ENCODE data around the gene PHACTR3.

Gene PHACTR3

DNA sequence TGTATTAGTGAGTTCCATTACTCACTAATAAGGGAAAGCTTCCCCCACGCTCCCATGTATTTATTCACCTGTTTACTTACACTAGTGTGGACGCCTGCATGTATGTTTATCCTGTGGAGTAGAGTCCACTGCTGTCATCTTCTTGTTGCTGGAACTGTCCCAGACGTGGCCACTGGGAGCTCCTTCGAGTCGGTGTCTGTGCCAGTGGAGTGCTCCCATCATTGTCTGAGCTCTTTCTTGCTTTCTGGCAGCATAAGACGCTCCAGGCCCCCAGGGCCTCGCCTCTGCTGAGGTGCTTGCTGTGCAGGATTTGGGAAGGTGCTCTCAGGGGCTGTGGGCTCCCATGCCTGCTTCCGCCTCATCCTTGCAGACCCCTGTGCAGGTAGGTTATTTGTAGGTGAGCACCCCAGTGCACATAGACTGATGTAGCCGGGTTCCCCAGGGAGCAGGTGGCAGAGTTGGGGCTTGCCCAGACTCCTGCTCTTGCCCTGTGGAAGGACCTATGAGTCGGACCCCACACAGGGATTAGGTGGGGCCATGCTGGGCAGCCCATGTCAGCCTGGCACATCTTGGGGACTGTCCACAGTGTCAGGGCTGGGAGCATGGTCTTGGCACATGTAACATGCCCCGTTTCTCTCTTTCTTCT lies 16.6 kb downstream of the PHACTR3 start:
- no peak for DNase-seq (ENCODE audit: low read depth)

DNA sequence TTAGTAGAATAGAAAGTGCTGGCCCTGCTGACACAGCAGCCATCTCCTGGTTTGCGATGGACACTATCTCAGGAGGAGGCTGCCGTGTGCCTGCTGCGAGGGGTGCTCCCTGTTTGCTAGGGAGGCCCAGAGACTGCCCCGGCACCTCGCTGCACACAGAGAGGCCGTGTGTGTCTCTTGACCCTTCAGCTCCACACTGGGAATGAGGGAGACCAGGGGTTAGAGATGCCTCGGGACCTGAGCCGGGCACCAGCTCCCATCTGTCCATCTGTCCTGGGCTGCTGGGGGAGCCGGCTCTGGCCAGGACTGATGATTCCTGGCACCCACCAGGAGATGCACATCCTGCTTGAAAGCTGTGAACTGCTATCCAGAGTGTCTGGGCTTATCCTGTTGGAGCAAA lies 18.2 kb downstream of the PHACTR3 start:
- no peak for DNase-seq (ENCODE audit: low read depth)

DNA sequence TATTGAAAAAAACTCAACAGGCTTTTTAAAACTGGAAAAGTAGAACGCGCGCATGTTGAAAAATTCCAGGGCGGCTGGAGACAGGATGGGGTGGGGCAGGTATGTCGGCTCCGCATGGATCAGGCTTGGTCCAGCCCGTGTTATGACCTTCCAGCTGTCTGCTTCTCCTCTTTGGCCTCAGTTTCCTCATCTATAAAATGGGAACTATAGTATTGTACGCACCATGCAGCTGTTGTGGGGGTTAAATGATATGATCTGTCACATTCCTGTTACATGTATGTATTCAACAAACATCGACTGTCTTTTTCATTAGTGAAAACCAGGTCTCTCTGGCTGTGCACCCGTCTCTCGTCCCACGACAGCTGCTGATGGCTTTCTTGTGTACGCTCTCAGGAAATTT lies 18.8 kb downstream of the PHACTR3 start:
- no peak for DNase-seq (ENCODE audit: low read depth)

DNA sequence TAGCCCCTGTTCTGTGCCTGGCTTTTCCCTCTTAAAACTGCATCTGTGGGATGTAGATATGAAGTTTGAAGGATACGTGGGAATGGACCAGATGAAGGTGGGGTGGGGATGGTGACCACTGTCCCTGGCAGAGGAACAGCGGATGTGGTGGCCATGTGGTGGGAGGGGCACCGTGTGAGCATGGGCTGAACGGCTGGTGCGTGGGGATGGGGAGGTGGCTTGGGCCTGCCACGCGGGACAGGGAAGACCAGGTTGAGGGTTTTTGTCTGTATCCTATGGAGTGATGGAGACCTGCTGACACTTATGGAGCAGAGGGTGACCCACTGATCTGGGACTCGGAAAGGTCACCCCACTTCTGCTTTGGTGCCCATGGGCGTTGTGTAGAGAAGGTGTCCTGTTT lies 19.2 kb downstream of the PHACTR3 start:
- DNase-seq (ENCODE audit: low read depth) = no peak

DNA sequence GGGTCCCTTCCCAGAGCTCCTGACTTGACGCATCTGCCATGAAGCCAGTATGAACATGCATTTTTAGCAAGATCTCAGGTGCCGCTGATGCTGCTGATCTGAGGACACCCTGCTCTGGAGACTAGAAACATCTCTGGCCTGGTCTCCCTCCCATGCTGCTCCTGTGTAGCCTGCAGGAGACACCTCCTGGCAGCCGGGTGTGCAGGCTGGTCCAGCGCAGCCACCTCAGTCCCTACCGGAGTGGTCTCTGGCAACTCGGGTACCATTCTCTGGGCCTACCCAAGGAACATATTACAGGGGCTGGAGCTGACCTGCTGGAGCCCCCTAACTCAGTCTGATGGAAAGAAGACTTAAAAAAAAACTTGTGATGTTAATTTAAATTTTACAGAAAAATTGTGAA lies 20.1 kb downstream of the PHACTR3 start:
- no peak for DNase-seq (ENCODE audit: low read depth)

DNA sequence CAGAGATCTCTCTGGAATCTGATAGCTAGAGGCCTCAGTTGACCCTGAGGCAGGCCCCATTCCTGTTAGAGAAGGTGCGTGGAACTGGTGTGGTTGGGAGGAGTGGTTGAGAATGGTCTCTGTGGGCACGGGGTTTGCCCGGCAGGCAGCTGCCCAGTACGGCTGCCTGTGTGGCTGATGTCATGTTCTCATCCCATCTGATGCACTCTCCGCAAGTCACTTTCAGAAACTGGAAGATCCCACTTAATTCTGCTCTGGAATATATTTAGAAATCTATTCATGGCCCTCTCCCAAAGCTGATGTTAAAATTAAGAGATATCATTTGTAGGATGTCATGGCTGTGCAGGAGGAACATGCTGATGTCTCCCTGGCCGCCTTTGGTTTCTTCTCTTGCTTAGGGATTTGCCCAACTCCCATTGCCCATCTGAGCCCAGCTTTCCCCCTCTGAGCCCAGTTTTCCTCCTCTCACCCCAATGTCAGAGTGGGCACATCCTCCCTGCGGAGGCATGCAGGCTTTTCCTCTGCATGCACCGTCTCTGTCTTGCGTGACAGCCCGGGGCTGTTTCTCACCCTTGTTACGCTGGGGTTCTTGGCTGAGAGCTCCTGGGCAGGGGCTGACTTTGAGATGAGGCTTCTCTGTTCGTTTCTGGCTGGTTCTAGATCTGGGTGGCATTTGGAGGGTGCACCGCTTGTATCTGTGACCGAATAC lies 21.0 kb downstream of the PHACTR3 start:
- no peak for DNase-seq (ENCODE audit: low read depth)

DNA sequence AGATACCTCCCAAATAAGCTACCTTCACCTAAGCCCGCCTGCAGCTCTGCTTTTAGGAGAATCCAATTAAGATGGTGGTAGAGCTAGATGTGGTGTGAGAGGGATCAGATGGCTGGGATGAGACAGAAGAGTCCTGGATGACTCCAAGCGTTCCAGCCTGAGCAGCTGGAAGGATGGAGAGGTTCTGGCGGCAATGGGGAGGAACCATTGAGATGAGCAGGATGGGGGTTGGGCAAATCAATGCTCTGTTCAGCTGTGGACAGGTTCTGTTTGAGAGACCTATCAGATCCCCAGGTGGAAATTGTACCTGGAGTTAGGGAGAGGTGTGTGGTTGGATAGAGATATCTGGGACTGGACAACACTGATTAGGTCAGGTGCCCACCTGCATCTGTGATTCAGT lies 23.0 kb downstream of the PHACTR3 start:
- no peak for DNase-seq (ENCODE audit: low read depth)

DNA sequence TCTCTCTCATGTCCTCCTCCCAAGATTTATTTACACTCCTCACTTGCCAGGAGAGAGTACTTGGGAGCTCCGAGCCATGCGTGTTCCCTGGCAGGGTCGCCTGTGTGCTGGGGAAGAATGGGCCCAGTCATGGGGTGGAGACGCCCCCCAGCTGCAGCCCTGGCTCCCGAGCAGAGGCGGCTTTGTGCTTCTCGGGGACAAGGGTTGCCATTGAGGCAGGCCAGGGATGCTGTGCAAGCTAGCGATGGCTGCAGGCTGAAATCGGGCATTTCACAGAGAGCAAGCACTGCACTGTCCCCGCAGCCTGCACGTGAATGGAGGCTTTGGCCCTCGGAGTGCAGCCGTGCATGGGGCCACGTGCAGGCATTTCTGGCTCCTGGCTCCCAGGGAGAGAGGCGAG lies 23.8 kb downstream of the PHACTR3 start:
- DNase-seq (ENCODE audit: low read depth) = no peak

DNA sequence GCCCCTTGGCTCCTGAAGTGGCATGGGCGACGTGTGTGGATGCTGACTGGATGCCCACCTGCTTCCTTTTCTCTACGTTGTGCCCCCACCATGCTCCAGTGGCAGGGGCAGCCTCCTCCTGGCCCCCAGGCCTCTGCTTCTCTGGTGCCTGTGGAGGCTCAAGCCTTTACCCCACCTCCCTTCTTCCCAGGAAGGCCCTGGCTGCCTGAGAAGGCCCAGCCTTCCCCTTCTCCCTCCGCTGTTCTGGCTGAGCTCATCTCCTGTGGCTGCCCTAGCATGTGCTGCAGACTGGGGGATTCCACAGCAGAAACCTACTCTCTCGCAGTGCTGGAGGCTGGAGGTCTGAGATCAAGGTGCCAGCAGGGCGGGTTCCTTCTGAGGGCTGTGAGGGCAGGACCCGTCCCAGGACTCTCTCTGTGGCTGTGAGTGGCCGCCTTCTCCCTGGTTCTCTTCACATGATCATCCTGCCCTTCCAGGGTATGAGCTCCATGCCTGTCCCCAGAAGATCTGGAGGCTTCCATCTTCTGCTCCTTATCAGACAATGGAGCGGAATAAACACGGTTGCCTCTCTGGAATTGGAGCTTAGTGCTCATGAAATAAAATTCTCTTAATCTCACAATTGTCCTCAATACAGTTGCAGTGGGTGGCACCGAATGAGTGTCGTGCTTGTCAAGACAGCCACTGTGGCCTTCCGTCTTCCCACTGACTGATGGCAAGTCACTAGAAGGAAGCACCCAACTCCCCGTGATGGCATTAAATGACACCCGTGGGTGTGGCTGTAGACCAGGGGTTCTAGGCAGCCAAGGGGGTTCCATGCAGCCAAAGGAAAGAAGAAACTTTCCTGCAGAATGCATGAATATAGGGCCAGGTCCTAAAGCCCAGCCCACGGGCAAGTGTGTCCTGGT lies 25.1 kb downstream of the PHACTR3 start:
- no peak for DNase-seq (ENCODE audit: low read depth)

DNA sequence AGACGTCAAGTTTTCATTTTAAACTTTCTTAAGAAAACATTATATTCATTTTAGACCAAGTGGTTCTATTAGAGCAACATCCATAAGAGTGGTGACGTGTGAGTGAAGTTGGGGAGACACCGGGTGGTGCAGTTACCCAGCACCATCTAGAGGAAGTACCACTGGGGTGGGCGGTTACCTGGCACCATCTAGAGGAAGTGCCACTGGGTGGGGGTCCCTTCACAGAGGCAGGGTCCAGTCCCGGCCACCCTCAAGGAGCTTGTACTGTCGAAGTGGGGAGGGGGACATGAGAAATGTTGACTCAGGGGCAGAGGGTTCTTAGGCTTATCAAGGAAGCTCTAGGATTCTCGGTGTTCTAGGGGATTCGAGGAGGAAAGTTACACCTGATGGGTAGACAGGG lies 26.2 kb downstream of the PHACTR3 start:
- no peak for DNase-seq (ENCODE audit: low read depth)

DNA sequence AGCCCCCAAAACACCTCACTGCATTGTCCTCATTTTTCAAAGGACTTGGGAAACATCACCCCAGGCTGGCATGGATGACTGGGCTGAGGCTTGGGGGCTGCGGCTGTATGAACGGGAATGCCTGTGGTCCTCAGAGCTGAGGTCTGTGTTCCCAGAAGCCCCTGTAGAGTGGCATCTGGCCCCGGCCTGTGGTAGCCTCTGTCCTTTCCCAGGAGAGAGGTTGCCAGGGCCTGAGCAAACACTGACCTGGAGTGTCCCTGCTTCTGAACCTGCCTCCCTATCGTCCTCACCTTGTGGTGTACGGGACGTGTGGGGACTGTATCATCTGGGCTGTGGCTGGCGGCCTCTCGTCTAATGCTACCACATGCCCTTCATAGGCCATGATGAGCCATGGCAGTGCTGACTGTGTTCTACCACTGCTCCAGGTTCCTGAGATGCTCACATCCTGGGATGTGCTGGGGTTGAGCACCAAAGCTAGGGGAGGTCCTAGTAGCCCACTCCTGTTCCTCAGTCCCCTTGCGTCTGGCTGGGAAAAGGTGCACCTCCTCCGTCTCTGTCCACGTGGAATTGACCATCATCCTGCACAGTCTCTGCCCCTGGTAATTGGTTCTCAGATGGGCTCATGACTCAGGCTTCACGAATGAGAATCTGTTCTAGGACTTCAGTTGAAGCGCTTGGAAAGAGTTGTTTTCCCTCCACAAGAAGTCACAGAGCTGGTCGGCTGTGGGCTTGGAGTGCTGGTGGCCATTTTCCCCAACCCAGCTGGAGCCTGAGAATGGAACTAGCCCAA lies 27.6 kb downstream of the PHACTR3 start:
- DNase-seq (ENCODE audit: low read depth) = no peak

DNA sequence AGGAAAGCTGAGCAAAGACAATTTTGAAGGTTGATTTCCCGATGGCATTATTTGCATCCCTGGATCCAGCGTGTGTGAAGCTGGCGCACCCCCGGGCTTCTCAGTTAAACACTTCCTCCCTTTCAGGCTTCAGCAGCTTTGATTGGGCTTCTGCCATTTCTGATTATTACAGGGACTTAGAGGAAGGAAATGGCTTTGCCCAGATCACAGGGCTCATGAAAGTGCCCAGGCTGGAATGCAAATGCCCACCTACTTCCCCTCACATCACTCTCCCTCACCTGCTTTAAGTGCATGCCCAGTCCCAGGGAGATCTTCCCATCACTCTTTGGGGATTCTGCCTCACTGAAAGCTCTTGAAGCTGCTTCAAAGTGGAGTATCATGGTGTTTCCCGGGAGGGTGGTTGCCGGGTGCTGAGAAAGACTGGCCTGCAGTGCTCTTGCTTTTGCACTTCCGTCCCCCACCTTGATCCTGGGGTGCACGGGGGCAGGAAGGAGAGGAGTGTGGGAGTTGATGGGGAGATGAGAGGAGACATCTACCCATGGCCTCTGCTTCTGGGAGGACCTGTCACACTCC lies 28.3 kb downstream of the PHACTR3 start:
- DNase-seq (ENCODE audit: low read depth) = no peak

DNA sequence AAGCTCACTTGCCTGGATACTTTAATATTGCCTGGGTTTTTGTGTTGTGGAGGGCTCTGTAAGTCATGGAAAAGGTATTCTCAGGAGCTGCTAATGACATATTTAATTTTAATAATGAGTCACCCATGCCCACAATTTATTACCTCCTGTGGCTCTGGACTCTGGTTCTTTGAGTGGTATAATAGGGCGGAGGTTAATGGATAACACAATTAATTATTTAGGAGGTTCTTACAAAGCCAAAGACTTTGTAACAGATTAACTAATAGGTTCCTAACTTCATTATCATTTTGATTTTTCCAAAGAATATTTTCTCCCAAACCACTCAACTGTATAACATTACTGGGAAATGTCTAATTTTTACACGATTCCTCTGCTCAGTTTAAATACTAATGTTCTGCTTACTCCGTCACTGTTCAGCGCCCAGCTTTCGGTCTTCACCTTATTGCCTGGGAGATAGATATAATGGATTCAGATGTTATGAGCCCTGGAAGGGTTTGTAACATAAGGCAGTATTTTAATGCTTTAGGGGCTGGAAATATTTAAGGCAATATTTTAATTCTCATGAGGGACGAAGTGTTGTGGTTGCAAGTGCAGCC lies 29.4 kb downstream of the PHACTR3 start:
- no peak for DNase-seq (ENCODE audit: low read depth)

DNA sequence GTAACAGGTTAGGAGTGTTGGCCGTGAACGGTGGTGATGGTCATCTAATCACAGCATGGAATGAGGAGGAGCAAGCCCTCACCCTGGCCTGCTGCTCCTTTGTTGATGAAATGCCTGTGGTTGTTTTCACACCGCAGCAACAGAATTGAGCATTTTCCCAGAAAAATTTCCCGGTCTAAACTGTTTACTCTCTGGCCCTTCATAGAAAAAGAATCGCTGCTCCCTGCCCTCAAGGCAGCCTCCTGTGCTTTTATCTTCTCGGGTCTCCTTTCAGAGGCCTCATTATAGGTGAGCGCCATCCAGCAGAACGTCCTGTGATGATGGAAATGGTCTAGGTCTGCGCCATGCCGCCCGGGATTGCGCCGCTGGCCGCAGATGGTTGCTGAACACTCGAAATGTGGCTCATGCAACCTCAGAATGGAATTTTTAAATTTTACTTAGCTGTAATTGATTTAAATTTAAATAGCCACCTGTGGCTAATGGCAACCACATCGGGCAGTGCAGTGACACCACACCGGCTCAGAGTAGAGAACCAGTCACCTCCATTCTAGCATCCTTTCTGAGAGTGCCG lies 30.2 kb downstream of the PHACTR3 start:
- no peak for DNase-seq (ENCODE audit: low read depth)

DNA sequence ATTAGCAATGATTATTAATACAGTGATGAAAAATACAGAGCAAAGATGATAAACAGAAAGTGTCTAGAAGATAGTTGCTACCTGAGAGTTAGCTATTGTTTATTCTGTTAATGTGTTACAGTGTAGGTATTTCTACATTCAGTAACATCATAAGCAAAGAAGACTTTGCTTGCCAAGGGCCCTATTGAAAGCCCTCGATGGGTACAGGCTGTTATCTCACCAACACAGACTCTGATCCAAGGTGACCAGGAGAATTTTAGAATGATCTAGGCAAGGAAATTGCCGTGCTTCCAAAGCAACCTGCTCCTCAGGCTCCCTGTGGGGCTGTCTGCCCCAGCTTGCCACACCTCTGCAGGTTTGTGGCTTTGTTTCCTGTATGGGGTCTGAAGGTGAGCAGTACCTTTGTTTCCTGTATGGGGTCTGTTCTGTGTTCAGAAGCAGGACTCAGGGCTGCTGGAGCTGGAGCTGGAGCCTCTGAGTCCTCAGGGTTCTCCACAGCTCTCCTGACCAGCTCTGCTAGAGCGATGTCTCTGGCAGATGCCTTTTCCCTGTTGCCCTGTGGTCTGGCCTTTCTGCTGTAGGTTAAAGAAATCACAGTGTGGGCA lies 32.5 kb downstream of the PHACTR3 start:
- no peak for DNase-seq (ENCODE audit: low read depth)

DNA sequence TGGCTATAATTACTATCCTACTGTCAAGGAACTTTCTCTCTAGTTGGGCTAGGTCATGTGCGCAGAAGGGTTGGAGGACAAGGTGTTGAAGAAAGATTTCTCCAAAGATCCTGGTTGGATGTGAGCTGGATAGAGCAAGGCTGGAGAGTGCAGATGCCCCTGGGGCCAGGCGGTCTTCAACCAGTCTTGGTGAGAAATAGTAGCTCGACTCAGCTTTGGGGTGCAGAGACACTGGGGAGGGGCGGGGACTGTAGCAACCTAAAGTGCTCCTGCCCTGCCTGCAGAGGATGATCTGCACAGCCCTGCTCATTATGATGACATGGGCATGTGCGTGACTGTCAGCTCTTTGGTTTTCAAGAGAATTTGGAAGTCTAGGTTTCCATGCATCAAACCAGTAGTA lies 35.9 kb downstream of the PHACTR3 start:
- no peak for DNase-seq (ENCODE audit: low read depth)

DNA sequence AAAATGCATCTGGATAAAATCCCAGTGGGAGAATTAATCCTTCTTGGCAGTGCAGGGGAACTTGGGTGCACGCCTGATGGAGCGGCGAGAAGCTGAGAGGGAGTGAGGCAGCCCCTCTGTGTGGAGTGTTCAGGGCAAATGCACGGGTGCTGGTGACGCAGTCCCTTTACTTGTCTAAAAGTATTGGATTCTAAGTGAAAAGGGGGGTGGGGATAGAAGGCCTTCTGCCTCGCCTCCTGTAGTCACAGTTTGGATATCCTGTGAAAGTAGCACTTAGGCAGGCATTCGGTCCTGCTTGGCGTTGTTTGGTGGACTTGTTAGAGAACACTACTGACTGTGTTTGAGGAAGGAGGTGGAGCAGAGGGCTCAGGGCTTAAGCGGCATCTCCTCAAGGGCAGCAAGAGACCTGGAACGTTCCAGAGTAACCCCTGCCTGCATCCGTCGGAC lies 39.3 kb downstream of the PHACTR3 start:
- no peak for DNase-seq (ENCODE audit: low read depth)

DNA sequence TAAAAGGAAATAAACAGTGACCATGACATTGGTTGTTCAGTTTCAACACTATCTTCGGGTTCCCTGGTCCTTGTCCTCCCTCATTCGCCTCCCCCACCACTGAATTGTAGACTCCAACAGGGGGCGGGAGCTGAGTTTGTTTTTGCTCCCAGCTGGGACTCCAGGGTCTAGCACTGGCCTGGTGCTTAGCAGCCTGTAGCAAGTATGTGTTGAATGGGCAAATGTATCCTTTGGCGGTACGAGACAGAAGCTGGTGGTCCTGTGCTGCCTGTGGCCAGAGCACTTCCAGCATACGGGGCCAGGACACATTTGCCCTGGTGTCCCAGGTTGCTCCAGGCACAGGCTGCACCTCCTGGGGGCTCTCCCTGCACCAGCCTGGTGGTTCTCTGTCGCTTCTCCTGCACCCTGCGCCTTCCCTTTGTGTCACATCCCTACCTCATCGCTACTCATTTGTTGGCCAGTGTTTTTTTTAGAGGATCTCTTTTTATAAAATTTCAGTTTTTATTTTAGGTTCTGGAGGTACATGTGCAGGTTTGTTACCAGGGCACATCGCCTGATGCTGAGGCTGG lies 40.1 kb downstream of the PHACTR3 start:
- DNase-seq (ENCODE audit: low read depth) = no peak

DNA sequence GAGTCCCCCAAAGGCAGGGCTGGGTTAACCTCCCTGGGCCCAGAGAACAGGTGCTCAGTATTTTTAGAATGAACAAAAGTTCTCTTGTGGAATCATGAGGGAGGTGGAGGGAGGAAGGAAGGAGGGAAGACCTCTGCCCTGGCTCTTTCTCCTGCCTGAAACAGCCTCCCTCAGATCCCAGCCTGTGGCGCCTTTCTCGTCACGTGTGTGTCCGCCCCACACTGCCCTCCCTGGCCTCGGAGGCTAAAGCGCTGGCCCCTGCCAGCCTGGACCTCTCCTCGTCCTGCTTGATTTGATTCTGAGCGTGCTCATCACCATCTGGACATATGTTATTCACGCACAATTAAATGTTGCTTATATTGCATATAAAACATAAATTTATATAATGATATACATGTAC lies 40.9 kb downstream of the PHACTR3 start:
- DNase-seq (ENCODE audit: low read depth) = no peak

DNA sequence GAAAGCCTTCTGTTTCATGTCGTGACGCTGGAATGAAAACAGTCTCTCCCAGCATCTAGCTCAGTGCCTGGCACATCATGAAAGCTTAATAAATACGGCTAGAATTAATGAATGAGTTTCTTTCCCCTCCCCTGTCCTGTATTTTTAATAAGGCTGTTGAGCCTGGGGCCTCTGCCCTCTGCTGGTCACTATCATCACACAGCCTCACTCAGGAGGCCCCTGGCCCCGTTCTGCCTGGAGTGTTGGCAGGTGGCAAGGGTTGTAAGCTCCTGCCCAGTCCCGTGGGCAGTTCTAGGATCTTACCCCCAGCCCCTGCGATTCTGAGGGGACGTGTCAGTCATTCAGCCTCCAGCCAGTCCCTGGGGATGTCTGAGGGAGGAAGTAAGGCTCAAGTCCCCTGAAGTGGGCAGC lies 41.4 kb downstream of the PHACTR3 start:
- DNase-seq (ENCODE audit: low read depth) = no peak

Data from iris pigment epithelial cell (primary cell).